K562 (cell line): Measurements from ENCODE around the gene ZSWIM1. TPM values are rescaled to one million over a fixed set of nuclear protein-coding genes. Genes with fewer than 3 reads are reported as not detected.

Source experiments
- ATAC-seq: fragments of 200-7000 bp; cut with Tn5 transposase; 3 replicates; pipeline ENCODE4 v1.9.1; 2020; ENCODE audit warnings: moderate library complexity
- BruUV-seq: library from RNA; stranded (reverse); fragments of 400-500 nt; replicated peaks from 2 replicates; lab custom pipeline; 2021; lab: Mats Ljungman, UMichigan
- CTCF ChIA-PET: fragments of 300-600 bp; formaldehyde crosslinking; extraction: SDS; loops from one replicate; lab custom pipeline; 2021; ENCODE audit warnings: low intra/inter-chr PET ratio; lab: Yijun Ruan, JAX
- POLR2A ChIA-PET: fragments of 300-600, 350-650 bp; sonication (Branson Sonifier 250); formaldehyde crosslinking; extraction: SDS; loops from one replicate; lab custom pipeline; 2021; ENCODE audit warnings: antibody characterized with exemption, inconsistent platforms; lab: Yijun Ruan, JAX
- DNase-seq, 4 experiments: peaks; one replicate each; pipeline versions ENCODE4 v3.0.0 to v3.0.0-alpha.2; 2011 to 2018; ENCODE audit warnings: low spot score in 3 of 4, mixed read lengths in 3 of 4; ENCODE audit errors: extremely low read depth in 1 of 4
- FAIRE-seq: peaks from 2 replicates; lab custom pipeline; 2011; peaks lifted over from hg19 to GRCh38; lab: Jason Lieb, UNC
- H2AFZ ChIP-seq: 2 replicates; pipeline ENCODE4 v1.6.0; 2011; ENCODE audit warnings: low read depth, low read length, control low read depth, inconsistent platforms
- H3K27ac ChIP-seq: fragments of 200-600 bp; 3 replicates; pipeline ENCODE4 v1.8.0; 2011; ENCODE audit warnings: low read depth, mild to moderate bottlenecking, control low read depth, inconsistent platforms, low read length, moderate library complexity, mixed read lengths; ENCODE audit errors: extremely low read depth
- H3K27me3 ChIP-seq, 2 experiments: fragments of 300-600 bp in 1 of 2; 2 replicates in 1 of 2; 3 replicates in 1 of 2; pipeline versions ENCODE4 v1.6.0 to v1.8.0; 2011; ENCODE audit warnings: inconsistent platforms in 2 of 2, low read length in 2 of 2, mild to moderate bottlenecking in 1 of 2, mixed read lengths in 1 of 2, moderate library complexity in 1 of 2; ENCODE audit not compliant: control insufficient read depth in 2 of 2, insufficient read depth in 2 of 2
- H3K36me3 ChIP-seq: fragments of 300-600 bp; 3 replicates; pipeline ENCODE4 v1.8.0; 2011; ENCODE audit warnings: mild to moderate bottlenecking, low read length, inconsistent platforms; ENCODE audit not compliant: control insufficient read depth, insufficient read depth
- H3K4me1 ChIP-seq, 2 experiments: fragments of 200-600 bp in 1 of 2; replicated peaks in 1 of 2; 2 replicates in 1 of 2; 3 replicates in 1 of 2; pipeline versions ENCODE4 v1.5.1 to v1.8.0; 2011; ENCODE audit warnings: inconsistent platforms in 2 of 2, low read length in 2 of 2, mild to moderate bottlenecking in 1 of 2, mixed read lengths in 1 of 2, moderate library complexity in 1 of 2; ENCODE audit not compliant: control insufficient read depth in 2 of 2, insufficient read depth in 2 of 2
- H3K4me2 ChIP-seq: 2 replicates; pipeline ENCODE4 v1.6.1; 2011; ENCODE audit warnings: low read length, control low read depth, inconsistent platforms, mixed read lengths; ENCODE audit not compliant: insufficient read depth
- H3K4me3 ChIP-seq: fragments of 200-600 bp; sonication (generic), shearing (Covaris generic); 2 replicates; pipeline ENCODE4 v1.5.1; 2016; ENCODE audit warnings: control low read depth, inconsistent platforms
- H3K79me2 ChIP-seq: fragments of 200-600 bp; 3 replicates; pipeline ENCODE4 v1.8.0; 2011; ENCODE audit warnings: low read length, inconsistent platforms; ENCODE audit not compliant: control insufficient read depth, insufficient read depth
- H3K9ac ChIP-seq, 2 experiments: 2 replicates each; pipeline versions ENCODE4 v1.6.0 to v1.6.1; 2011; ENCODE audit warnings: low read depth in 2 of 2, low read length in 2 of 2, control low read depth in 1 of 2, inconsistent platforms in 1 of 2, mild to moderate bottlenecking in 1 of 2, mixed read lengths in 1 of 2; ENCODE audit not compliant: insufficient read depth in 1 of 2
- H3K9me1 ChIP-seq: one replicate; pipeline ENCODE4 v1.6.0; 2011; ENCODE audit warnings: inconsistent platforms, mild to moderate bottlenecking, low read length, moderate library complexity; ENCODE audit not compliant: control insufficient read depth, insufficient read depth
- H3K9me3 ChIP-seq: replicated peaks from 2 replicates; pipeline ENCODE4 v1.5.1; 2011; ENCODE audit warnings: low read depth, low read length, inconsistent platforms; ENCODE audit not compliant: control insufficient read depth, insufficient read depth
- H4K20me1 ChIP-seq: replicated peaks from 2 replicates; pipeline ENCODE4 v1.6.1; 2011; ENCODE audit warnings: low read length, inconsistent platforms, mixed read lengths; ENCODE audit not compliant: control insufficient read depth, insufficient read depth
- ARID1B ChIP-seq: fragments of 450-650 bp; IDR thresholded peaks from 2 replicates; pipeline ENCODE4 v1.6.1; 2016; ENCODE audit warnings: antibody characterized with exemption, mild to moderate bottlenecking, inconsistent platforms
- CBFA2T2 ChIP-seq: fragments of 450-650 bp; conservative IDR thresholded peaks from 2 replicates; pipeline ENCODE4 v1.6.1; 2017; ENCODE audit warnings: mild to moderate bottlenecking
- CBFA2T3 ChIP-seq: fragments of 450-650 bp; IDR thresholded peaks from 2 replicates; pipeline ENCODE4 v1.6.1; 2017
- EP300 ChIP-seq: IDR thresholded peaks from 2 replicates; pipeline ENCODE4 v1.6.1; 2012; ENCODE audit warnings: low read length, improper control_type of control experiment
- KDM1A ChIP-seq, 2 experiments: fragments of 450-650 bp; IDR thresholded peaks; 2 replicates each; pipeline ENCODE4 v1.6.1; 2016; ENCODE audit warnings: mild to moderate bottlenecking in 2 of 2
- KLF16 ChIP-seq: IDR thresholded peaks from 2 replicates; pipeline ENCODE4 v1.6.1; 2016; ENCODE audit warnings: antibody characterized with exemption
- NCOR1 ChIP-seq: fragments of 450-650 bp; IDR thresholded peaks from 2 replicates; pipeline ENCODE4 v1.6.1; 2016; ENCODE audit warnings: mild to moderate bottlenecking, moderate library complexity
- NRF1 ChIP-seq, 2 experiments: fragments of 450-650 bp; IDR thresholded peaks in 1 of 2; conservative IDR thresholded peaks in 1 of 2; 2 replicates each; pipeline ENCODE4 v1.6.1; 2014; ENCODE audit warnings: mild to moderate bottlenecking in 2 of 2
- RCOR1 ChIP-seq, 2 experiments: IDR thresholded peaks; 2 replicates each; pipeline ENCODE4 v1.6.1; 2012; ENCODE audit warnings: low read depth in 2 of 2, low read length in 2 of 2, borderline replicate concordance in 1 of 2, improper control_type of control experiment in 1 of 2
- SOX6 ChIP-seq: fragments of 450-650 bp; IDR thresholded peaks from 2 replicates; pipeline ENCODE4 v1.6.1; 2014; ENCODE audit warnings: mild to moderate bottlenecking
- STAT5B ChIP-seq: fragments of 250-450 bp; sonication (Bioruptor Pico); IDR thresholded peaks from 2 replicates; pipeline ENCODE4 v1.8.0; 2021; ENCODE audit warnings: mild to moderate bottlenecking, inconsistent platforms
- TAL1 ChIP-seq: fragments of 450-650 bp; IDR thresholded peaks from 2 replicates; pipeline ENCODE4 v1.6.1; 2016; ENCODE audit warnings: mild to moderate bottlenecking
- TCF3 ChIP-seq: sonication (generic); formaldehyde crosslinking; IDR thresholded peaks from 2 replicates; pipeline ENCODE4 v1.4.0; 2020; ENCODE audit warnings: mild to moderate bottlenecking, missing genetic modification reagents
- TEAD4 ChIP-seq, 2 experiments: sonication (generic) in 1 of 2; formaldehyde crosslinking in 1 of 2; IDR thresholded peaks; 2 replicates each; pipeline versions ENCODE4 v1.6.1 to v1.8.0; 2012 to 2022; ENCODE audit warnings: borderline replicate concordance in 1 of 2, inconsistent platforms in 1 of 2, low read length in 1 of 2, mild to moderate bottlenecking in 1 of 2, missing genetic modification reagents in 1 of 2
- WGBS: fragments of 100-300 bp; shearing (Covaris generic); methylation state at CpG from one replicate; pipeline ENCODE4 v1.1.6; 2016; ENCODE audit warnings: low coverage, mixed read lengths; ENCODE audit not compliant: insufficient coverage; ENCODE audit errors: missing lambda C conversion rate; 5-methylcytosine and 5-hydroxymethylcytosine counted together
- in situ Hi-C: fragments of 300-500 bp; cut with MboI; formaldehyde crosslinking; loops from 4 replicates; pipeline ENCODE4 v1.15.0; 2018; ENCODE audit warnings: inconsistent platforms, mixed read lengths
- intact Hi-C: fragments of 100-400 bp; cut with micrococcal nuclease; formaldehyde crosslinking; loops from 2 replicates; pipeline ENCODE4 v1.14.2; 2022
- polyA plus RNA-seq, 8 experiments: library from polyadenylated mRNA; depleted of rRNA in 4 of 8; stranded (reverse) in 5 of 8; unstranded in 3 of 8; fragments of >200 nt; fragmentation: Nextera tagmentation in 2 of 8; fragmentation: Illumina TruSeq in 1 of 8; extraction: Ambion mirVana in 2 of 8; extraction: Trizol in 1 of 8; gene quantifications; 2 replicates each; pipeline versions ENCODE4 v1.2.1 to v1.2.3, GENCODE V29; 2011 to 2014; ENCODE audit warnings: inconsistent platforms in 1 of 8, missing spikeins in 1 of 8
- total RNA-seq, 7 experiments: library from RNA; depleted of rRNA in 6 of 7; stranded (reverse); fragments of >200 nt in 6 of 7; fragmentation: Illumina TruSeq in 2 of 7; extraction: Trizol in 2 of 7; gene quantifications; 2 replicates each; pipeline versions ENCODE4 v1.2.1 to v1.2.3, GENCODE V29; 2011 to 2021; ENCODE audit warnings: low replicate concordance in 1 of 7
- TF ChIP-seq, protein P1 (sequence below): sonication (generic); formaldehyde crosslinking; IDR thresholded peaks from 2 replicates; pipeline ENCODE4 v1.8.1; 2022; ENCODE audit warnings: missing genetic modification reagents

The ZSWIM1 gene
- total and polyA plus RNA-seq, 9 of the 15 experiments (the other 6 are each of a cell fraction or from before 2014, with no cell fraction given), result 2.5 to 15.6 (median 9.5) TPM

GRCh38 chr20:45832619-45833018 is 48.4 kb upstream of the ZSWIM1 start:
- Histone ChIP-seq H3K9me1 (no peaks in the 10 kb centered on the region), H3K9me3 (no peaks in the 10 kb centered on the region), H3K27me3 (no peaks in the 10 kb centered on the region), H3K27ac (no peak overlapping the region), H3K36me3 (no peaks in the 10 kb centered on the region), H2AFZ (no peak overlapping the region), H3K4me3 (no peak overlapping the region), H3K4me2 (no peak overlapping the region), H3K79me2 (no peaks in the 10 kb centered on the region), H3K9ac (no peak overlapping the region), H3K4me1 (peaks cover 32 to 34% of the 10 kb centered on the region in 2 experiments), H4K20me1 (no peaks in the 10 kb centered on the region)
- in situ Hi-C loops, result no loop called here
- 24% methylated on average over 4 of the region's 4 CpGs for WGBS
- DNase-seq, result peak in 1 of 4 experiments; percentile 50
- CTCF ChIA-PET, result no interaction called here
- peak; percentile 82 for TF ChIP-seq CBFA2T3
- 0 out of 2 replicates have a peak, but pooled peaks have one; percentile 32 for TF ChIP-seq SOX6
- peak; percentile 53; the same call in 1 of the 2 replicates for TF ChIP-seq TEAD4 (IDR thresholded peaks at IDR 0.05; ENCODE audit: low read length)
- TF ChIP-seq TEAD4 (CRISPR knock-in tag; IDR thresholded peaks at IDR 0.05; ENCODE audit: borderline replicate concordance), result no peak
- peak; percentile 53; the same call in 1 of the 2 replicates for TF ChIP-seq TAL1
- TF ChIP-seq TCF3 (CRISPR knock-in tag), result peak; percentile 74
- TF ChIP-seq STAT5B, result no peak
- TF ChIP-seq NCOR1, result peak; percentile 48; the same call in 1 of the 2 replicates
- TF ChIP-seq EP300, result peak; percentile 41; the same call in 1 of the 2 replicates
- no peak for TF ChIP-seq NRF1 (conservative IDR thresholded peaks at IDR 0.05 in 1 of 2, IDR thresholded peaks at IDR 0.05 in 1 of 2)
- TF ChIP-seq ARID1B, result peak; percentile 63
- TF ChIP-seq, protein P1, sequence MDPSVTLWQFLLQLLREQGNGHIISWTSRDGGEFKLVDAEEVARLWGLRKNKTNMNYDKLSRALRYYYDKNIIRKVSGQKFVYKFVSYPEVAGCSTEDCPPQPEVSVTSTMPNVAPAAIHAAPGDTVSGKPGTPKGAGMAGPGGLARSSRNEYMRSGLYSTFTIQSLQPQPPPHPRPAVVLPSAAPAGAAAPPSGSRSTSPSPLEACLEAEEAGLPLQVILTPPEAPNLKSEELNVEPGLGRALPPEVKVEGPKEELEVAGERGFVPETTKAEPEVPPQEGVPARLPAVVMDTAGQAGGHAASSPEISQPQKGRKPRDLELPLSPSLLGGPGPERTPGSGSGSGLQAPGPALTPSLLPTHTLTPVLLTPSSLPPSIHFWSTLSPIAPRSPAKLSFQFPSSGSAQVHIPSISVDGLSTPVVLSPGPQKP (CRISPR knock-in tag), result no peak
- peak; percentile 67 for TF ChIP-seq CBFA2T2
- peak; percentile 70 to 74 for TF ChIP-seq KDM1A (IDR thresholded peaks at IDR 0.05)
- TF ChIP-seq KLF16, result peak; percentile 37; the same call in 1 of the 2 replicates
- TF ChIP-seq RCOR1 (IDR thresholded peaks at IDR 0.05; ENCODE audit: borderline replicate concordance in 1 of 2, low read depth in 2 of 2, low read length in 2 of 2), result peak in 1 of 2 experiments; percentile 77; a peak in 2 of 4 replicates
- POLR2A ChIA-PET, result interaction anchor here (0.9 to 1.6 kb wide), 6 partner anchors 10 to 137 kb away, joined by 3 to 6 read pairs (median 4); partner anchors contain the start of gene PCIF1
- no TSS peak for BruUV-seq
- no peak for FAIRE-seq
- intact Hi-C loops, result loop anchor here (10.0 kb wide), 1 partner anchor 52 kb away; the partner anchor contains the start of genes SPATA25 and ZSWIM1
- ATAC-seq, result 0 out of 3 replicates have a peak, but pooled peaks have one; percentile 6
